ENCODE data around the gene CLDN25.

The CLDN25 gene

DNA sequence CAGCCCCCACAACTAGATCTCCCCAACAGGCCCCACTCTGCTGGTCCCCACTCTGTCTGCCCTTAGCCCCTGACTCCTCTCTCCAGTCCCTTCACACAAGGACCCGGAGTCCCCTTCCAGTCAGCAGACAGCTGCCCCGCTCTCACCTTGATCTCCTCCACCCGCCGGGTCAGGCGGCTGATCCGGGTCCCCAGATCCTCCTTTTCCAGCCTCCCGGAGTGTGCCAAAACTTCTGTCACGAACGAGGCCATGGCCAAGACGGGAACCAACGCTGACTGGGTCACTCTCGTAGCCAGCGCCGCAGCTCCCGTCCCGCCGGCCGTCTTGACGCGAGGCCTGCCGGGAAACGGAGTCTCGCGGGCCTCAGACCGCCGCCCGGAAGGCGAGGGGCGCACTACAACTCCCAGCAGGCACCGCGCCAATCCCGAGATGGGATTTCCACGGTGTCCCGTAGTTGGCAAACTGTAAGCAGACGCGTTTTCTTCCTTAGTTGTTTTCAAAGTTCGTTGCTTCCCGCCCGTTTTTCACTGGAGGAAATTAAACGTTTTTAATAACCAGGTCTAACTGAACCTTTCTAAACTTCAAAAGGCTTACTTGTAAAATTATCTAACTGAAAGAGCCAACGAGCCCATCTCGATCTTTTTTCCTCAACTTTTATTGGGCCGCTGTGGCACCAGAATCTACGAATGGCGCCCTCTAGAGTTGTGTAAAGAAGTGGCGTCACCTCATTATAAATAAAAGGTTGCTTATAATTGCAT lies 6.0 kb upstream of the CLDN25 start, which contains the start of gene ZW10 (continued):
- TF ChIP-seq ZSCAN16 (tag by site-specific recombination; IDR thresholded peaks at IDR 0.05) (no peak), ZNF792 (tag by site-specific recombination; IDR thresholded peaks at IDR 0.05) (no peak), ZNF23 (tag by site-specific recombination; IDR thresholded peaks at IDR 0.05; ENCODE audit: borderline replicate concordance) (no peak), ZNF366 (tag by site-specific recombination; conservative IDR thresholded peaks at IDR 0.05) (0 out of 2 replicates have a peak, but pooled peaks have one; percentile 9), GLIS2 (tag by site-specific recombination; IDR thresholded peaks at IDR 0.05) (no peak), ZNF776 (tag by site-specific recombination; IDR thresholded peaks at IDR 0.05; ENCODE audit: borderline replicate concordance) (no peak), ZNF600 (tag by site-specific recombination; IDR thresholded peaks at IDR 0.05) (peak; percentile 59), ZNF211 (tag by site-specific recombination; IDR thresholded peaks at IDR 0.05; ENCODE audit: low read depth) (no peak), ZNF623 (tag by site-specific recombination; IDR thresholded peaks at IDR 0.05) (no peak; the same call in 1 of the 2 replicates), ZNF416 (tag by site-specific recombination; IDR thresholded peaks at IDR 0.05) (no peak), KLF16 (tag by site-specific recombination; IDR thresholded peaks at IDR 0.05) (0 out of 2 replicates have a peak, but pooled peaks have one; percentile 5), ZNF677 (tag by site-specific recombination; IDR thresholded peaks at IDR 0.05) (no peak), ZNF529 (tag by site-specific recombination; IDR thresholded peaks at IDR 0.05; ENCODE audit: insufficient replicate concordance) (no peak), ZSCAN23 (tag by site-specific recombination; IDR thresholded peaks at IDR 0.05) (no peak), ZNF621 (tag by site-specific recombination; IDR thresholded peaks at IDR 0.05) (no peak), ZNF626 (tag by site-specific recombination; IDR thresholded peaks at IDR 0.05) (no peak), ZNF292 (tag by site-specific recombination; IDR thresholded peaks at IDR 0.05; ENCODE audit: borderline replicate concordance, low read depth) (no peak), ZNF473 (tag by site-specific recombination; IDR thresholded peaks at IDR 0.05) (no peak), MEIS1 (CRISPR knock-in tag; IDR thresholded peaks at IDR 0.05; ENCODE audit: borderline replicate concordance) (no peak), ZNF837 (tag by site-specific recombination; IDR thresholded peaks at IDR 0.05) (no peak), SCRT2 (tag by site-specific recombination; IDR thresholded peaks at IDR 0.05) (no peak), ZNF19 (tag by site-specific recombination; IDR thresholded peaks at IDR 0.05; ENCODE audit: low read depth) (no peak), SP2 (tag by site-specific recombination; IDR thresholded peaks at IDR 0.05) (peak; percentile 9; the same call in 1 of the 2 replicates), ZNF169 (tag by site-specific recombination; IDR thresholded peaks at IDR 0.05) (no peak), MYNN (tag by site-specific recombination; IDR thresholded peaks at IDR 0.05; ENCODE audit: borderline replicate concordance) (no peak), GLIS1 (tag by site-specific recombination; IDR thresholded peaks at IDR 0.05) (no peak), ZNF174 (tag by site-specific recombination; IDR thresholded peaks at IDR 0.05) (no peak), FEZF1 (tag by site-specific recombination; IDR thresholded peaks at IDR 0.05) (no peak)
- TF ChIP-seq, protein P1, sequence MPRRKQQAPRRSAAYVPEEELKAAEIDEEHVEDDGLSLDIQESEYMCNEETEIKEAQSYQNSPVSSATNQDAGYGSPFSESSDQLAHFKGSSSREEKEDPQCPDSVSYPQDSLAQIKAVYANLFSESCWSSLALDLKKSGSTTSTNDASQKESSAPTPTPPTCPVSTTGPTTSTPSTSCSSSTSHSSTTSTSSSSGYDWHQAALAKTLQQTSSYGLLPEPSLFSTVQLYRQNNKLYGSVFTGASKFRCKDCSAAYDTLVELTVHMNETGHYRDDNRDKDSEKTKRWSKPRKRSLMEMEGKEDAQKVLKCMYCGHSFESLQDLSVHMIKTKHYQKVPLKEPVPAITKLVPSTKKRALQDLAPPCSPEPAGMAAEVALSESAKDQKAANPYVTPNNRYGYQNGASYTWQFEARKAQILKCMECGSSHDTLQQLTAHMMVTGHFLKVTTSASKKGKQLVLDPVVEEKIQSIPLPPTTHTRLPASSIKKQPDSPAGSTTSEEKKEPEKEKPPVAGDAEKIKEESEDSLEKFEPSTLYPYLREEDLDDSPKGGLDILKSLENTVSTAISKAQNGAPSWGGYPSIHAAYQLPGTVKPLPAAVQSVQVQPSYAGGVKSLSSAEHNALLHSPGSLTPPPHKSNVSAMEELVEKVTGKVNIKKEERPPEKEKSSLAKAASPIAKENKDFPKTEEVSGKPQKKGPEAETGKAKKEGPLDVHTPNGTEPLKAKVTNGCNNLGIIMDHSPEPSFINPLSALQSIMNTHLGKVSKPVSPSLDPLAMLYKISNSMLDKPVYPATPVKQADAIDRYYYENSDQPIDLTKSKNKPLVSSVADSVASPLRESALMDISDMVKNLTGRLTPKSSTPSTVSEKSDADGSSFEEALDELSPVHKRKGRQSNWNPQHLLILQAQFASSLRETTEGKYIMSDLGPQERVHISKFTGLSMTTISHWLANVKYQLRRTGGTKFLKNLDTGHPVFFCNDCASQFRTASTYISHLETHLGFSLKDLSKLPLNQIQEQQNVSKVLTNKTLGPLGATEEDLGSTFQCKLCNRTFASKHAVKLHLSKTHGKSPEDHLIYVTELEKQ (tag by site-specific recombination; IDR thresholded peaks at IDR 0.05; ENCODE audit: borderline replicate concordance): no peak
- TF ChIP-seq, protein P2, sequence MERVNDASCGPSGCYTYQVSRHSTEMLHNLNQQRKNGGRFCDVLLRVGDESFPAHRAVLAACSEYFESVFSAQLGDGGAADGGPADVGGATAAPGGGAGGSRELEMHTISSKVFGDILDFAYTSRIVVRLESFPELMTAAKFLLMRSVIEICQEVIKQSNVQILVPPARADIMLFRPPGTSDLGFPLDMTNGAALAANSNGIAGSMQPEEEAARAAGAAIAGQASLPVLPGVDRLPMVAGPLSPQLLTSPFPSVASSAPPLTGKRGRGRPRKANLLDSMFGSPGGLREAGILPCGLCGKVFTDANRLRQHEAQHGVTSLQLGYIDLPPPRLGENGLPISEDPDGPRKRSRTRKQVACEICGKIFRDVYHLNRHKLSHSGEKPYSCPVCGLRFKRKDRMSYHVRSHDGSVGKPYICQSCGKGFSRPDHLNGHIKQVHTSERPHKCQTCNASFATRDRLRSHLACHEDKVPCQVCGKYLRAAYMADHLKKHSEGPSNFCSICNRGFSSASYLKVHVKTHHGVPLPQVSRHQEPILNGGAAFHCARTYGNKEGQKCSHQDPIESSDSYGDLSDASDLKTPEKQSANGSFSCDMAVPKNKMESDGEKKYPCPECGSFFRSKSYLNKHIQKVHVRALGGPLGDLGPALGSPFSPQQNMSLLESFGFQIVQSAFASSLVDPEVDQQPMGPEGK (tag by site-specific recombination; IDR thresholded peaks at IDR 0.05): peak; percentile 72
- TF ChIP-seq, protein P3, sequence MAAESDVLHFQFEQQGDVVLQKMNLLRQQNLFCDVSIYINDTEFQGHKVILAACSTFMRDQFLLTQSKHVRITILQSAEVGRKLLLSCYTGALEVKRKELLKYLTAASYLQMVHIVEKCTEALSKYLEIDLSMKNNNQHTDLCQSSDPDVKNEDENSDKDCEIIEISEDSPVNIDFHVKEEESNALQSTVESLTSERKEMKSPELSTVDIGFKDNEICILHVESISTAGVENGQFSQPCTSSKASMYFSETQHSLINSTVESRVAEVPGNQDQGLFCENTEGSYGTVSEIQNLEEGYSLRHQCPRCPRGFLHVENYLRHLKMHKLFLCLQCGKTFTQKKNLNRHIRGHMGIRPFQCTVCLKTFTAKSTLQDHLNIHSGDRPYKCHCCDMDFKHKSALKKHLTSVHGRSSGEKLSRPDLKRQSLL (tag by site-specific recombination; IDR thresholded peaks at IDR 0.05): no peak

All from HEK293 (cell line).